Activated T-helper 1 cell treated with anti-CD3 and anti-CD28 coated beads, Interleukin-12 subunit alpha, Interleukin-12 subunit beta, Interleukin-2, Interleukin-4 antibody, amounts not matched to agents 30 ng/mL and 10 ng/mL and 1 ng/mL, durations not matched to agents 14 hours and 24 hours and 36 hours (primary cell): Measurements from ENCODE around the gene ZNHIT1. TPM values are rescaled to one million over a fixed set of nuclear protein-coding genes. Genes with fewer than 3 reads are reported as not detected.
"Not testable (repeated sequence)": the region's sequence is repeated elsewhere in the genome, so short reads cannot be mapped to it uniquely, and the experiment has no call there.

Source experiments
- DNase-seq: peaks from one replicate; pipeline ENCODE4 v3.0.0; 2021; ENCODE audit warnings: low spot score
- H3K27ac Mint-ChIP-seq: one replicate; pipeline ENCODE4 v1.8.0; 2021; ENCODE audit warnings: mild to moderate bottlenecking, mixed read lengths
- H3K27me3 Mint-ChIP-seq: one replicate; pipeline ENCODE4 v1.8.0; 2022; ENCODE audit warnings: mild to moderate bottlenecking, moderate library complexity, mixed read lengths; ENCODE audit not compliant: insufficient read depth
- H3K36me3 Mint-ChIP-seq: one replicate; pipeline ENCODE4 v1.8.0; 2021; ENCODE audit warnings: low read depth, mixed read lengths
- H3K4me1 Mint-ChIP-seq: one replicate; pipeline ENCODE4 v1.8.0; 2021; ENCODE audit warnings: low read depth, mixed read lengths
- H3K4me3 Mint-ChIP-seq: one replicate; pipeline ENCODE4 v1.8.0; 2021; ENCODE audit warnings: mild to moderate bottlenecking, moderate library complexity, mixed read lengths
- H3K9me3 Mint-ChIP-seq: one replicate; pipeline ENCODE4 v1.8.0; 2021; ENCODE audit warnings: mixed read lengths
- intact Hi-C: fragments of 100-400 bp; cut with micrococcal nuclease; formaldehyde crosslinking; loops from one replicate; pipeline ENCODE4 v1.15.1; 2024
- total RNA-seq: library from RNA; stranded (reverse); gene quantifications from 2 replicates; pipeline ENCODE4 v1.2.3, GENCODE V29; 2022

Gene ZNHIT1
- total RNA-seq, 1 donor from 2014 or later, result 49.7 TPM

- no peak overlapping the region for H3K27ac Mint-ChIP-seq
- intact Hi-C loops, result loop anchor here (5.0 kb wide), 1 partner anchor 344 kb away; the partner anchor contains the start of gene ACHE
- no peaks in the 10 kb centered on the region for H3K9me3 Mint-ChIP-seq
- no peak overlapping the region for H3K4me3 Mint-ChIP-seq
- peaks cover 15% of the 10 kb centered on the region for H3K36me3 Mint-ChIP-seq
- peaks cover 19% of the 10 kb centered on the region for H3K4me1 Mint-ChIP-seq
- no peaks in the 10 kb centered on the region for H3K27me3 Mint-ChIP-seq
- DNase-seq, result no peak
Measured at GRCh38 chr7:101241443-101242349, 23.7 kb downstream of the ZNHIT1 start.

GRCh38 chr7:101243646-101244374 lies 25.8 kb downstream of the ZNHIT1 start:
- intact Hi-C loops, result loop anchor here (1.0 to 5.0 kb wide), 8 partner anchors 8 to 808 kb away; partner anchors contain the start of genes ACHE, AP1S1, IFT22 and PPP1R35
- H3K27me3 Mint-ChIP-seq, result no peaks in the 10 kb centered on the region
- no peaks in the 10 kb centered on the region for H3K9me3 Mint-ChIP-seq
- no peak for DNase-seq
- H3K4me3 Mint-ChIP-seq, result peak overlapping the region; percentile 94
- H3K27ac Mint-ChIP-seq, result peak overlapping the region; percentile 98
- peaks cover 21% of the 10 kb centered on the region for H3K36me3 Mint-ChIP-seq
- peaks cover 24% of the 10 kb centered on the region for H3K4me1 Mint-ChIP-seq

GRCh38 chr7:101244375-101245146 lies 26.6 kb downstream of the ZNHIT1 start, which contains the start of gene FIS1:
FIS1 (minus strand) TSS chr7:101245081; CDS start chr7:101245004, 77 bp downstream.
- Mint-ChIP-seq H3K36me3 (peaks cover 22% of the 10 kb centered on the region), H3K4me3 (peak within 1 kb of the TSS; percentile 94), H3K27me3 (no peaks in the 10 kb centered on the region), H3K4me1 (peaks cover 24% of the 10 kb centered on the region), H3K27ac (peak within 1 kb of the TSS; percentile 98), H3K9me3 (no peaks in the 10 kb centered on the region)
- intact Hi-C loops, result loop anchor here (1.0 to 5.0 kb wide), 8 partner anchors 8 to 808 kb away; partner anchors contain the start of genes ACHE, AP1S1, IFT22 and PPP1R35
- peak; percentile 91 for DNase-seq

DNA sequence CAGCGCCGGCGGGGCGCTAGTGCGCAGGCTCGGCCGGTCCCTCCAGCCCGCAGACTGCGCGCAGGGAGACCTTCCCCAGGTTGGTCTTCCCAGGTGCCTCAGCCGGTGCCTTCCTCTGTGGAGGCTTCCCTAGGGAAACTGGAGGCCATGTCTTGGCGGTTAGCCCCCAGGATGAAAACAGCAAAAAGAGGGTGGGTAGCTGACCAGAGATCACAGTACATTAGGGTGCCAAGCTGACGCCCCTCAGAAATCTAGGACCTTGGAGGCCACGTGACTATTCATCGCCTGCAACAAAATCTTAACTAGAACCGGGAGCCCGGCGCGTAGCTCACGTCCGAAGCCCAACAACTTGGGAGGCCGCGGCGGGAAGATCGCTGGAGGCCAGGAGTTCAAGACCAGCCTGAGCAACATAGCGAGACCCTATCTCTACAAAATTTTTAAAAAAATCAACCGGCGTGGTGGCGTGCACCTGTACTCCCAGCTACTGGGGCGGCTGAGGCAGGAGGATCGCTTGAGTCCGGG lies 27.2 kb downstream of the ZNHIT1 start:
- H3K27ac Mint-ChIP-seq, result peak overlapping the region; percentile 98
- DNase-seq, result no peak
- H3K36me3 Mint-ChIP-seq, result peaks cover 23% of the 10 kb centered on the region
- H3K27me3 Mint-ChIP-seq, result no peaks in the 10 kb centered on the region
- peak overlapping the region; percentile 94 for H3K4me3 Mint-ChIP-seq
- intact Hi-C loops, result loop anchor here (2.0 kb wide), 1 partner anchor 76 kb away; the partner anchor contains the start of gene IFT22
- peaks cover 28% of the 10 kb centered on the region for H3K4me1 Mint-ChIP-seq
- H3K9me3 Mint-ChIP-seq, result no peaks in the 10 kb centered on the region

DNA sequence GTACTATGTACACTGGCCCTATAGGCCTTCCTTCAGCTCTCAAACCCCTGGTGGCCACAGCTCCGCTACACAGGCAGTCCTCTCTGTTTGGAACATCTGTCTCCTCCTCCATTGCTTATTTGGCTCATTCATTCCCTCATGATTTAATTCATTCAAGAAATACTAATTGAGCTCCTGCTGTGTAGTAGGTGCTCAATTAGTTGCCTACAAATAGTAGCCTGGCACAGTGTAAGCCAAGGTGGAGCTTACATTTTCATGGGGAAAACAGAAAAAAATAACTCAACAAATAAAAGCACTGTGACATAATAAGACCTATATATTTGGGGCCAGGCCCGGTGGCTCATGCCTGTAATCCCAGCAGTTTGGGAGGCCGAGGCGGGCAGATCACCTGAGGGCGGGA lies 30.3 kb downstream of the ZNHIT1 start:
- H3K4me1 Mint-ChIP-seq, result peaks cover 49% of the 10 kb centered on the region
- intact Hi-C loops, result no loop called here
- no peak overlapping the region for H3K27ac Mint-ChIP-seq

GRCh38 chr7:101250324-101250723 lies 32.4 kb downstream of the ZNHIT1 start:
- peak overlapping the region; percentile 37 for H3K27ac Mint-ChIP-seq
- H3K27me3 Mint-ChIP-seq, result peaks cover 5% of the 10 kb centered on the region
- H3K9me3 Mint-ChIP-seq, result no peaks in the 10 kb centered on the region
- H3K4me3 Mint-ChIP-seq, result peak overlapping the region; percentile 98
- peaks cover 37% of the 10 kb centered on the region for H3K4me1 Mint-ChIP-seq
- peaks cover 25% of the 10 kb centered on the region for H3K36me3 Mint-ChIP-seq
- no peak for DNase-seq
- intact Hi-C loops, result loop anchor here (5.0 kb wide), 1 partner anchor 543 kb away; the partner anchor contains the start of gene POP7

More for the DNA sequence above, 30.3 kb downstream of the ZNHIT1 start:
- Mint-ChIP-seq H3K27me3 (no peaks in the 10 kb centered on the region), H3K4me3 (peak overlapping the region; percentile 50), H3K36me3 (peaks cover 30% of the 10 kb centered on the region), H3K9me3 (no peaks in the 10 kb centered on the region)
- DNase-seq, result no peak

DNA sequence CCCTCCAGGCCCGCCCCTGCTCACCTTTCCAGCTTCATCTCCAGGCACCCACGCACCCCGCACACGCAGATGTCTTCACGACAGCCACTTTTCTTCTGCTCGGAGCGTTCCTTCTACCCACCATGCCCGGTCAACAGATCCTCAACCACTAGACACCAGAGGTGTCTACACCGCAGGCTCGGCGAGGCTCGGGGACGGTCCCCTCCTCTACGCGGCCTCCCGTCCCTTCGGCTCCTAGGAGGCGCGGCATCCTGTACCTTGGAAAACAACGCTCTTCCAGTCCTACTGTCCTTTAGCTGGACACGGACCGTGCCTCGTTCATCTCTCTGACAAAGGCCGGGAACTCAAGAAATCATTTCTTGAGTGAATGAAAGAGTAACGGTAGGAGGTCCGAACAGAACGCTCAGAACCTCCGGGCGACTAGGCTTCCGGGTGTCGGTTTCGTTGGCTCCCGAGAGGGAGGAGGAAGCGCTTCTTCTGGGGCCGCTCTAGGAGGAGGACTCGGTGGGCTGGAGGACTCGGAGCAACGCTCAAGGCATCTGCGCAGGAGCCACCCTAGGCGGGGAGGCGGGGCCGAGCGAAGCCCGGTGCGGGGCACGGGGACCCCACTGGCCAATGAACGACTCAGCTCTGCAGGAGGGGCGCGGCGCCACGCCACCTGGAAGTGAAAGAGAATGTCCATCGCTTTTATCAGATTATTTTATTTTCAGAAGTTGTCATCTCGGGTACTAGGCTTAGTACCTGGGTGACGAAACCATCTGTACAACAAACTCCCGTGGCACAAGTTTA lies 34.1 kb downstream of the ZNHIT1 start:
- Mint-ChIP-seq H3K4me1 (peaks cover 30% of the 10 kb centered on the region), H3K27ac (peak overlapping the region; percentile 98), H3K27me3 (peaks cover 5% of the 10 kb centered on the region), H3K4me3 (peak overlapping the region; percentile 98), H3K36me3 (peaks cover 20% of the 10 kb centered on the region), H3K9me3 (no peaks in the 10 kb centered on the region)
- DNase-seq, result peak; percentile 98
- intact Hi-C loops, result loop anchor here (1.0 to 5.0 kb wide), 6 partner anchors 8 to 545 kb away; partner anchors contain the start of genes AP1S1, POP7, SRRT and ZNHIT1

- intact Hi-C loops, result loop anchor here (2.0 to 5.0 kb wide), 3 partner anchors 30 to 546 kb away; partner anchors contain the start of genes POP7 and SRRT
- not testable (repeated sequence) for DNase-seq, H3K9me3 Mint-ChIP-seq, H3K27me3 Mint-ChIP-seq, H3K27ac Mint-ChIP-seq
- Mint-ChIP-seq H3K36me3 (peaks cover 16% of the 10 kb centered on the region), H3K4me1 (peaks cover 27% of the 10 kb centered on the region), H3K4me3 (peak overlapping the region; percentile 39)
Measured at GRCh38 chr7:101253199-101253598, 35.2 kb downstream of the ZNHIT1 start.

- intact Hi-C loops, result no loop called here
- DNase-seq, result no peak
- H3K4me3 Mint-ChIP-seq, result no peak overlapping the region
- peaks cover 6% of the 10 kb centered on the region for H3K36me3 Mint-ChIP-seq
- no peak overlapping the region for H3K27ac Mint-ChIP-seq
- H3K27me3 Mint-ChIP-seq, result peaks cover 5% of the 10 kb centered on the region
- H3K9me3 Mint-ChIP-seq, result no peaks in the 10 kb centered on the region
- H3K4me1 Mint-ChIP-seq, result peaks cover 15% of the 10 kb centered on the region
Measured at GRCh38 chr7:101255796-101256195, 37.8 kb downstream of the ZNHIT1 start.

GRCh38 chr7:101258243-101258731 lies 40.3 kb downstream of the ZNHIT1 start:
- H3K9me3 Mint-ChIP-seq, result no peaks in the 10 kb centered on the region
- H3K4me1 Mint-ChIP-seq, result no peaks in the 10 kb centered on the region
- no peak overlapping the region for H3K27ac Mint-ChIP-seq
- peaks cover 5% of the 10 kb centered on the region for H3K27me3 Mint-ChIP-seq
- no peak overlapping the region for H3K4me3 Mint-ChIP-seq
- H3K36me3 Mint-ChIP-seq, result no peaks in the 10 kb centered on the region
- no peak for DNase-seq
- intact Hi-C loops, result no loop called here

DNA sequence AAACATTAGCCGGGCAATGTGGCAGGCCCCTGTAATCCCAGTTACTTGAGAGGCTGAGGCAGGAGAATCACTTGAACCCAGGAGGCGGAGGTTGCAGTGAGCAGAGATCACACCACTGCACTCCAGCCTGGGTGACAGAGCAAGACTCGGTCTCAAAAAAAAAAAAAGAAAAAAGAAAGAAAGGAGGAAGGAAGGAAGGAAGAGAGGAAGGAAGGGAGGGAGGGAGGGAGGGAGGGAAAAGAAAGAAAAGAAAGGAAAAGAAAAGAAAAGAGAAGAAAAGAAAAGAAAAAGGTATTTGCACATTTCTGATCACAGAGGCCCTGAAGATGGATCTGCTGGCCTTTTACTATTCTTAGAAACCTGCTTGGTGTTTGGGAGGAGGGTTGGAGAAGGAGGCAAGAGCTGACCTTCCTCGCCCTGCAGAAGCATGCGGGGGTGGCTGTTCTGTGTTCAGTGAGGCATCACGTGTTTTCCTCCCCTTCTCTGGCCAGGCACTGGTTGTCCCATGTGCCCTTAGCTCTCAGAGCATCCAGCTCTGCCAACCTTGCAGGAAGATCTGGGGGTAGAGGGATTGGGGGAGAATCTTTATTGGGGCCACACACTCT lies 46.2 kb downstream of the ZNHIT1 start:
- H3K9me3 Mint-ChIP-seq, intact Hi-C loops, DNase-seq, H3K4me3 Mint-ChIP-seq, H3K36me3 Mint-ChIP-seq, H3K4me1 Mint-ChIP-seq, H3K27ac Mint-ChIP-seq, H3K27me3 Mint-ChIP-seq: not testable (repeated sequence)
